Stimulated activated CD8-positive, alpha-beta memory T cell treated with anti-CD3 and anti-CD28 coated beads, Interleukin-2, amount 100 ng/mL, for 48 hours (primary cell): Measurements from ENCODE around the gene EXOC8.
"Not testable (repeated sequence)": the region's sequence is repeated elsewhere in the genome, so short reads cannot be mapped to it uniquely, and the experiment has no call there.

Experiments used
- DNase-seq, 2 donors: peaks; one replicate each; pipeline ENCODE4 v3.0.0-alpha.2; 2020; ENCODE audit warnings: low read depth in 2 of 2

The EXOC8 gene

GRCh38 chr1:231351816-231352215 is 14.2 kb upstream of the EXOC8 start:
- no peak for DNase-seq

- not testable (repeated sequence) for DNase-seq
Measured at GRCh38 chr1:231348856-231349255, 11.2 kb upstream of the EXOC8 start.

GRCh38 chr1:231348442-231348841 is 10.8 kb upstream of the EXOC8 start:
- no peak for DNase-seq

GRCh38 chr1:231347961-231348360 is 10.3 kb upstream of the EXOC8 start:
- no peak for DNase-seq

GRCh38 chr1:231340328-231341013 is 2.8 kb upstream of the EXOC8 start:
- no peak for DNase-seq

GRCh38 chr1:231338270-231339128 is 847 bp upstream of the EXOC8 start, which contains the start of gene SPRTN:
SPRTN (plus strand) TSS chr1:231338293; CDS start chr1:231338384, 91 bp downstream.
- no peak for DNase-seq

- no peak for DNase-seq
Measured at GRCh38 chr1:231337043-231337471, 595 bp downstream of the EXOC8 start.

- no peak for DNase-seq
Measured at GRCh38 chr1:231335663-231336602, 1.7 kb downstream of the EXOC8 start.

GRCh38 chr1:231334952-231335351 is 2.7 kb downstream of the EXOC8 start:
- DNase-seq = no peak

GRCh38 chr1:231334079-231334666 is 3.5 kb downstream of the EXOC8 start:
- no peak for DNase-seq

GRCh38 chr1:231332761-231333160 is 4.9 kb downstream of the EXOC8 start:
- DNase-seq = no peak

- no peak for DNase-seq
Measured at GRCh38 chr1:231329483-231329882, 8.2 kb downstream of the EXOC8 start.

GRCh38 chr1:231327617-231328016 is 10.0 kb downstream of the EXOC8 start:
- DNase-seq = no peak

GRCh38 chr1:231326248-231326647 is 11.4 kb downstream of the EXOC8 start:
- no peak for DNase-seq

- no peak for DNase-seq
Measured at GRCh38 chr1:231324660-231325059, 13.0 kb downstream of the EXOC8 start.

- no peak for DNase-seq
Measured at GRCh38 chr1:231322880-231323530, 14.6 kb downstream of the EXOC8 start.

- no peak for DNase-seq
Measured at GRCh38 chr1:231319080-231319479, 18.6 kb downstream of the EXOC8 start.

- DNase-seq = no peak
Measured at GRCh38 chr1:231318568-231318967, 19.1 kb downstream of the EXOC8 start.

- DNase-seq = no peak
Measured at GRCh38 chr1:231318015-231318355, 19.7 kb downstream of the EXOC8 start.

- DNase-seq = no peak
Measured at GRCh38 chr1:231317306-231318014, 20.2 kb downstream of the EXOC8 start.
